Glutamatergic neuron (in vitro differentiated cells): ENCODE measurements around the gene SYP. TPM values are rescaled to one million over a fixed set of nuclear protein-coding genes. Genes with fewer than 3 reads are reported as not detected.

ENCODE experiments used
- DNase-seq: peaks from one replicate; pipeline ENCODE4 v3.0.0; 2022
- H3K27ac Mint-ChIP-seq: one replicate; pipeline ENCODE4 v1.8.0; 2020; ENCODE audit warnings: mild to moderate bottlenecking, mixed read lengths, inconsistent platforms; ENCODE audit not compliant: unreplicated experiment
- H3K27me3 Mint-ChIP-seq: one replicate; pipeline ENCODE4 v1.8.0; 2020; ENCODE audit warnings: mild to moderate bottlenecking, moderate library complexity, mixed read lengths, inconsistent platforms; ENCODE audit not compliant: unreplicated experiment
- H3K36me3 Mint-ChIP-seq: one replicate; pipeline ENCODE4 v1.8.0; 2020; ENCODE audit warnings: mild to moderate bottlenecking, mixed read lengths, inconsistent platforms; ENCODE audit not compliant: unreplicated experiment
- H3K4me1 Mint-ChIP-seq: one replicate; pipeline ENCODE4 v1.8.0; 2020; ENCODE audit warnings: mild to moderate bottlenecking, low read depth, mixed read lengths, inconsistent platforms; ENCODE audit not compliant: unreplicated experiment
- H3K4me3 Mint-ChIP-seq: one replicate; pipeline ENCODE4 v1.8.0; 2020; ENCODE audit warnings: mild to moderate bottlenecking, mixed read lengths, inconsistent platforms; ENCODE audit not compliant: unreplicated experiment
- H3K9me3 Mint-ChIP-seq: one replicate; pipeline ENCODE4 v1.8.0; 2020; ENCODE audit warnings: mild to moderate bottlenecking, moderate library complexity, mixed read lengths, inconsistent platforms; ENCODE audit not compliant: unreplicated experiment
- CTCF ChIP-seq: fragments of 200-600 bp; sonication (generic); IDR thresholded peaks from one replicate; pipeline ENCODE4 v1.5.0; 2021; ENCODE audit not compliant: partially characterized antibody, unreplicated experiment
- total RNA-seq: library from RNA; stranded (reverse); fragmentation: NEBNext Ultra II Directional; extraction: Animal tissue kit (Norgen Biotek cat#: 25700); gene quantifications from one replicate; pipeline ENCODE4 v1.2.1, GENCODE V29; 2021; ENCODE audit not compliant: unreplicated experiment

Gene SYP
- total RNA-seq, 1 donor from 2014 or later: 291 TPM

GRCh38 chrX:49225858-49226257 lies 25.9 kb upstream of the SYP start:
- no peak for DNase-seq
- Mint-ChIP-seq H3K4me1 (no peaks in the 10 kb centered on the region), H3K4me3 (no peak overlapping the region), H3K27me3 (peaks cover 3% of the 10 kb centered on the region), H3K27ac (no peak overlapping the region), H3K36me3 (no peaks in the 10 kb centered on the region), H3K9me3 (peaks cover 5% of the 10 kb centered on the region)
- no peak for TF ChIP-seq CTCF

- peaks cover 4% of the 10 kb centered on the region for H3K9me3 Mint-ChIP-seq
- TF ChIP-seq CTCF: no peak
- no peaks in the 10 kb centered on the region for H3K36me3 Mint-ChIP-seq
Measured at GRCh38 chrX:49221868-49222267, 21.9 kb upstream of the SYP start.

GRCh38 chrX:49220100-49220499 lies 20.1 kb upstream of the SYP start:
- no peak overlapping the region for H3K4me3 Mint-ChIP-seq
- H3K4me1 Mint-ChIP-seq: peaks cover under 1% of the 10 kb centered on the region
- peaks cover 3% of the 10 kb centered on the region for H3K27me3 Mint-ChIP-seq
- H3K9me3 Mint-ChIP-seq: peaks cover 3% of the 10 kb centered on the region
- no peak overlapping the region for H3K27ac Mint-ChIP-seq
- no peaks in the 10 kb centered on the region for H3K36me3 Mint-ChIP-seq
- no peak for DNase-seq
- no peak for TF ChIP-seq CTCF

More at GRCh38 chrX:49221868-49222267, 21.9 kb upstream of the SYP start:
- no peak for DNase-seq
- Mint-ChIP-seq H3K27ac (peak overlapping the region; percentile 26), H3K4me1 (no peaks in the 10 kb centered on the region), H3K4me3 (no peak overlapping the region), H3K27me3 (peaks cover 3% of the 10 kb centered on the region)

- DNase-seq: no peak
- Mint-ChIP-seq H3K4me1 (peaks cover 3% of the 10 kb centered on the region), H3K27me3 (no peaks in the 10 kb centered on the region), H3K27ac (no peak overlapping the region), H3K9me3 (peaks cover 4% of the 10 kb centered on the region), H3K4me3 (no peak overlapping the region), H3K36me3 (peaks cover 5% of the 10 kb centered on the region)
- TF ChIP-seq CTCF: no peak
Measured at GRCh38 chrX:49214996-49215526, 15.1 kb upstream of the SYP start.

- Mint-ChIP-seq H3K4me1 (peaks cover 3% of the 10 kb centered on the region), H3K4me3 (no peak overlapping the region), H3K27me3 (no peaks in the 10 kb centered on the region), H3K36me3 (peaks cover 5% of the 10 kb centered on the region), H3K27ac (no peak overlapping the region), H3K9me3 (peaks cover 4% of the 10 kb centered on the region)
- no peak for TF ChIP-seq CTCF
- DNase-seq: no peak
Measured at GRCh38 chrX:49214416-49214815, 14.4 kb upstream of the SYP start.
